Neural cell (in vitro differentiated cells): Measurements from ENCODE around the gene TACO1. TPM values are rescaled to one million over a fixed set of nuclear protein-coding genes. Genes with fewer than 3 reads are reported as not detected.

ENCODE experiments used
- H2AFZ ChIP-seq: fragments of 200-600, 300-800 bp; sonication (generic), shearing (Covaris generic); 2 replicates; pipeline ENCODE4 v1.6.0; 2014; ENCODE audit warnings: low read depth, mild to moderate bottlenecking, antibody characterized with exemption, low read length, moderate library complexity
- H3F3A ChIP-seq: fragments of 200-600 bp; shearing (Covaris generic); 2 replicates; pipeline ENCODE4 v1.6.1; 2016; ENCODE audit warnings: mild to moderate bottlenecking, moderate library complexity, mixed read lengths, antibody characterized with exemption, low read length; ENCODE audit not compliant: insufficient read depth, poor library complexity, severe bottlenecking
- H3K27ac ChIP-seq: fragments of 200-600, 300-800 bp; sonication (generic), shearing (Covaris generic); 2 replicates; pipeline ENCODE4 v1.5.1; 2014; ENCODE audit warnings: mild to moderate bottlenecking, low read length, moderate library complexity
- H3K27me3 ChIP-seq: fragments of 300-800, 200-600 bp; sonication (generic), shearing (Covaris generic); 2 replicates; pipeline ENCODE4 v1.6.0; 2014; ENCODE audit warnings: mild to moderate bottlenecking, low read depth, low read length, moderate library complexity; ENCODE audit not compliant: insufficient read depth
- H3K36me3 ChIP-seq: fragments of 300-800, 200-600 bp; sonication (generic), shearing (Covaris generic); 2 replicates; pipeline ENCODE4 v1.5.1; 2014; ENCODE audit warnings: mild to moderate bottlenecking, antibody characterized with exemption, low read length, moderate library complexity; ENCODE audit not compliant: insufficient read depth
- H3K4me2 ChIP-seq: fragments of 300-800, 200-600 bp; sonication (generic), shearing (Covaris generic); 2 replicates; pipeline ENCODE4 v1.6.0; 2014; ENCODE audit warnings: mild to moderate bottlenecking, low read length
- H3K4me3 ChIP-seq: fragments of 300-800, 200-600 bp; sonication (generic), shearing (Covaris generic); 2 replicates; pipeline ENCODE4 v1.5.1; 2014; ENCODE audit warnings: mild to moderate bottlenecking, low read length, moderate library complexity
- H3K79me2 ChIP-seq: fragments of 200-600 bp; shearing (Covaris generic); replicated peaks from 2 replicates; pipeline ENCODE4 v1.6.0; 2014; ENCODE audit warnings: mild to moderate bottlenecking, low read length, moderate library complexity; ENCODE audit not compliant: insufficient read depth
- H3K9ac ChIP-seq: fragments of 300-800, 200-600 bp; sonication (generic), shearing (Covaris generic); 2 replicates; pipeline ENCODE4 v1.6.1; 2016; ENCODE audit warnings: mild to moderate bottlenecking, low read length, mixed read lengths
- H3K9me2 ChIP-seq: fragments of 200-600 bp; shearing (Covaris generic); 2 replicates; pipeline ENCODE4 v1.6.1; 2016; ENCODE audit warnings: mild to moderate bottlenecking, low read length, mixed read lengths; ENCODE audit not compliant: insufficient read depth
- H3K9me3 ChIP-seq: fragments of 200-600, 300-800 bp; sonication (generic), shearing (Covaris generic); 2 replicates; pipeline ENCODE4 v1.6.1; 2016; ENCODE audit warnings: mild to moderate bottlenecking, mixed run types, low read length, moderate library complexity, mixed read lengths
- H4K20me1 ChIP-seq: fragments of 200-600 bp; shearing (Covaris generic); 2 replicates; pipeline ENCODE4 v1.6.1; 2016; ENCODE audit warnings: mild to moderate bottlenecking, mixed run types; ENCODE audit not compliant: insufficient read depth
- CTCF ChIP-seq: fragments of 450-650 bp; IDR thresholded peaks from 2 replicates; pipeline ENCODE4 v1.5.1; 2014; ENCODE audit warnings: antibody characterized with exemption, mild to moderate bottlenecking, moderate library complexity; ENCODE audit not compliant: poor library complexity, severe bottlenecking
- EP300 ChIP-seq: fragments of 450-650 bp; conservative IDR thresholded peaks from 2 replicates; pipeline ENCODE4 v1.6.1; 2014; ENCODE audit warnings: antibody characterized with exemption, mild to moderate bottlenecking, moderate library complexity; ENCODE audit not compliant: poor library complexity, severe bottlenecking
- EZH2 ChIP-seq: fragments of 200-600, 300-800 bp; shearing (Covaris generic), sonication (generic); IDR thresholded peaks from 2 replicates; pipeline ENCODE4 v1.6.1; 2014; ENCODE audit warnings: antibody characterized with exemption, low read length, borderline replicate concordance, mild to moderate bottlenecking; ENCODE audit not compliant: insufficient read depth, poor library complexity, severe bottlenecking
- MXI1 ChIP-seq: fragments of 450-650 bp; conservative IDR thresholded peaks from 2 replicates; pipeline ENCODE4 v1.6.1; 2014; ENCODE audit warnings: antibody characterized with exemption, mild to moderate bottlenecking; ENCODE audit not compliant: poor library complexity, severe bottlenecking
- POLR2AphosphoS5 ChIP-seq: IDR thresholded peaks from 2 replicates; pipeline ENCODE4 v1.6.1; 2012
- RAD21 ChIP-seq: fragments of 450-650 bp; conservative IDR thresholded peaks from 2 replicates; pipeline ENCODE4 v1.6.1; 2014; ENCODE audit warnings: antibody characterized with exemption, mild to moderate bottlenecking, moderate library complexity
- REST ChIP-seq: IDR thresholded peaks from 2 replicates; pipeline ENCODE4 v1.6.1; 2012; ENCODE audit warnings: borderline replicate concordance
- SMC3 ChIP-seq: fragments of 450-650 bp; conservative IDR thresholded peaks from 2 replicates; pipeline ENCODE4 v1.6.1; 2014; ENCODE audit warnings: antibody characterized with exemption, mild to moderate bottlenecking, moderate library complexity; ENCODE audit not compliant: poor library complexity
- TAF1 ChIP-seq: IDR thresholded peaks from 2 replicates; pipeline ENCODE4 v1.6.1; 2012; ENCODE audit warnings: low read depth
- polyA plus RNA-seq: library from polyadenylated mRNA; depleted of rRNA; stranded (reverse); fragments of >200 nt; gene quantifications from 2 replicates; pipeline ENCODE4 v1.2.3, GENCODE V29; 2014

Gene TACO1
- polyA plus RNA-seq, 1 donor from 2014 or later = 16.2 TPM

GRCh38 chr17:63568563-63568962 is 32.1 kb upstream of the TACO1 start:
- H3K4me2 ChIP-seq = no peak overlapping the region
- H2AFZ ChIP-seq = no peak overlapping the region
- H3K79me2 ChIP-seq = peaks cover 32% of the 10 kb centered on the region
- H3K36me3 ChIP-seq = no peaks in the 10 kb centered on the region
- H3K4me3 ChIP-seq = no peak overlapping the region
- TF ChIP-seq EP300 = no peak
- TF ChIP-seq RAD21 = no peak
- no peak for TF ChIP-seq MXI1
- no peak for TF ChIP-seq CTCF
- TF ChIP-seq REST = no peak
- TF ChIP-seq SMC3 = no peak
- TF ChIP-seq TAF1 = no peak
- TF ChIP-seq POLR2AphosphoS5 = no peak
- TF ChIP-seq EZH2 = no peak
- H4K20me1 ChIP-seq = no peaks in the 10 kb centered on the region
- no peak overlapping the region for H3K27ac ChIP-seq
- no peaks in the 10 kb centered on the region for H3K9me2 ChIP-seq
- no peaks in the 10 kb centered on the region for H3K27me3 ChIP-seq
- H3K9me3 ChIP-seq = no peaks in the 10 kb centered on the region
- H3F3A ChIP-seq = no peaks in the 10 kb centered on the region
- no peak overlapping the region for H3K9ac ChIP-seq

- Histone ChIP-seq H3K4me2 (no peak overlapping the region), H4K20me1 (no peaks in the 10 kb centered on the region), H3F3A (no peaks in the 10 kb centered on the region), H3K9me3 (no peaks in the 10 kb centered on the region), H3K79me2 (peaks cover 19% of the 10 kb centered on the region), H3K9ac (no peak overlapping the region), H3K27ac (no peak overlapping the region), H3K27me3 (no peaks in the 10 kb centered on the region), H2AFZ (no peak overlapping the region), H3K36me3 (no peaks in the 10 kb centered on the region), H3K4me3 (no peak overlapping the region), H3K9me2 (no peaks in the 10 kb centered on the region)
- TF ChIP-seq RAD21 = no peak
- no peak for TF ChIP-seq SMC3
- TF ChIP-seq EP300 = no peak
- TF ChIP-seq MXI1 = no peak
- no peak for TF ChIP-seq REST
- TF ChIP-seq POLR2AphosphoS5 = no peak
- TF ChIP-seq CTCF = no peak
- no peak for TF ChIP-seq TAF1
- TF ChIP-seq EZH2 = no peak
Measured at GRCh38 chr17:63571632-63572310, 28.9 kb upstream of the TACO1 start.
